ENCODE results near the gene PGLYRP3. TPM values are rescaled to one million over a fixed set of nuclear protein-coding genes. Genes with fewer than 3 reads are reported as not detected.

PGLYRP3 gene
- total and polyA plus RNA-seq, 9 of the 15 experiments (the other 6 are each of a cell fraction or from before 2014, with no cell fraction given), result not detected

DNA sequence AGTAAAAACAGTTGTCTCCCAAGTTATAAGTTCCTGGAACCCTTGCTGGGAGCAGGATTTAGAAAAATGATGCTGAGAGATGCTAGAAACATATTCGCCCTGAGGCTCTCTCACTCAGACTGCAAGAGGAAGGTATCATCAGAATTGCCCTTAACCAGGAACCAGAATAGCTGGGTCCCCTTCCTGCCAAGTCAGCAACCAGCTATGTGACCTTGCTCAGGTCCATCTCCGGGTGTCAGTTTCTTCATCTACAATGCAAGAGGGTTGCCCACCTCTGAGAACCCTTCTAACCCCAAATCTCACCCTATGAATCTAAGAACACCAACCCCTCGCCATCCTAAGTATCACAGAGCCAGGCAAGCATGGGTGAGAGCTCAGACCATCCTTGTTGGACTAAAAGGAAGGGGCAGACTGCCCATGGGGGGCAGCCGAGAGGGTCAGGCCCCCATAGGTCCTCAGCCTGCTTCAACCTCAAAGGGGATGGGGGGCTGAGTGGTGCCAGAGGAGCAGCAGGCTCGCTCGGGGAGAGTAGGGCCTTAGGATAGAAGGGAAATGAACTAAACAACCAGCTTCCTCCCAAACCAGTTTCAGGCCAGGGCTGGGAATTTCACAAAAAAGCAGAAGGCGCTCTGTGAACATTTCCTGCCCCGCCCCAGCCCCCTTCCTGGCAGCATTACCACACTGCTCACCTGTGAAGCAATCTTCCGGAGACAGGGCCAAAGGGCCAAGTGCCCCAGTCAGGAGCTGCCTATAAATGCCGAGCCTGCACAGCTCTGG, 44.5 kb upstream of the PGLYRP3 start (continued):
- TF ChIP-seq, protein P1, sequence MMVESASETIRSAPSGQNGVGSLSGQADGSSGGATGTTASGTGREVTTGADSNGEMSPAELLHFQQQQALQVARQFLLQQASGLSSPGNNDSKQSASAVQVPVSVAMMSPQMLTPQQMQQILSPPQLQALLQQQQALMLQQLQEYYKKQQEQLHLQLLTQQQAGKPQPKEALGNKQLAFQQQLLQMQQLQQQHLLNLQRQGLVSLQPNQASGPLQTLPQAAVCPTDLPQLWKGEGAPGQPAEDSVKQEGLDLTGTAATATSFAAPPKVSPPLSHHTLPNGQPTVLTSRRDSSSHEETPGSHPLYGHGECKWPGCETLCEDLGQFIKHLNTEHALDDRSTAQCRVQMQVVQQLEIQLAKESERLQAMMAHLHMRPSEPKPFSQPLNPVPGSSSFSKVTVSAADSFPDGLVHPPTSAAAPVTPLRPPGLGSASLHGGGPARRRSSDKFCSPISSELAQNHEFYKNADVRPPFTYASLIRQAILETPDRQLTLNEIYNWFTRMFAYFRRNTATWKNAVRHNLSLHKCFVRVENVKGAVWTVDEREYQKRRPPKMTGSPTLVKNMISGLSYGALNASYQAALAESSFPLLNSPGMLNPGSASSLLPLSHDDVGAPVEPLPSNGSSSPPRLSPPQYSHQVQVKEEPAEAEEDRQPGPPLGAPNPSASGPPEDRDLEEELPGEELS (CRISPR knock-in tag; IDR thresholded peaks at IDR 0.05; ENCODE audit: borderline replicate concordance), result no peak
- TF ChIP-seq TOE1 (IDR thresholded peaks at IDR 0.05; ENCODE audit: borderline replicate concordance) (no peak), TOE1 (CRISPR knock-in tag; IDR thresholded peaks at IDR 0.05; ENCODE audit: borderline replicate concordance, low read depth) (no peak)

DNA sequence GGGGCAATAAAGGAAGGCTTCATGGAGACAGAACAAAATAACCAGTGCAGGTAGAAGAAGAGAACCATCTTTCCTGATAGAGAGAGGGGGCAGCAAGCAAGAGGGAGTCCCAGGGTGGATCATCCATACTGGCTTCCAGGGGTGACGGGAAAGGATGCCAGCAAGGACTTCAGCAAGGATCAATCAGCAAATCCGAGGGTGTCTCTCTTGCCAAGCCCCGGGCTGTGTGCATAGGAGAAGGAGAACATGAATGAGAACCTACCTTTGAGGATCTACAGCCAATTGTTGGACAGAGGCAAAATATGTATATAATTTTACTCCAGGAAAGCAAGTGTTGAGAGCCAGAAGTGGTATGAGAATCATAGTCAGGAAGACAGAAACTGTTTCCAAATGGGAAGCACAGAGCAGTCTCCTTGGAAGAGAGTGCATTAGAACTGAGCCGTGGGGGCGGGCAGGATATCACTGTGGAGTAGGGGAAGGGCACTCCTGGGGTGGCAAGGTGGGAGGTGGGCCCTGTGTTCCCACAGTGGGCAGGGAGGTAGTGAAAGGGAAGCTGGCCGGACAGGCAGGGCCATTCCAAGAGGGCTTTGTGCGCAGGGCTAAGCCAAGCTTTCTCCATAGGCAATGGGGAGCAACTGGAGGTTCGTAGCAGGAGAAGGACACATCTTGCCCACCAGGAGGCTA, 43.8 kb upstream of the PGLYRP3 start:
- Histone ChIP-seq H3K27me3 (ENCODE audit: control insufficient read depth in 2 of 2, insufficient read depth in 2 of 2, low read length in 2 of 2) (peaks cover 4 to 41% of the 10 kb centered on the region in 2 experiments; a peak in 4 of 5 replicates), H3K9me1 (ENCODE audit: control insufficient read depth, insufficient read depth, low read length) (no peaks in the 10 kb centered on the region), H4K20me1 (replicated peaks; ENCODE audit: control insufficient read depth, insufficient read depth, low read length) (peaks cover 3% of the 10 kb centered on the region; the same call in 1 of the 2 replicates), H3K4me1 (replicated peaks in 1 of 2; ENCODE audit: control insufficient read depth in 2 of 2, insufficient read depth in 2 of 2, low read length in 2 of 2) (peaks cover 0 to 5% of the 10 kb centered on the region in 2 experiments; a peak in 1 of 5 replicates), H3K4me2 (ENCODE audit: insufficient read depth, low read length) (no peak overlapping the region), H3K9me3 (replicated peaks; ENCODE audit: control insufficient read depth, insufficient read depth, low read depth, low read length) (no peaks in the 10 kb centered on the region), H3K4me3 (no peak overlapping the region), H3K27ac (ENCODE audit: extremely low read depth, low read depth, low read length) (no peak overlapping the region), H3K36me3 (ENCODE audit: control insufficient read depth, insufficient read depth, low read length) (no peaks in the 10 kb centered on the region), H3K9ac (ENCODE audit: insufficient read depth in 1 of 2, low read depth in 2 of 2, low read length in 2 of 2) (no peak overlapping the region), H2AFZ (ENCODE audit: low read depth, low read length) (no peak overlapping the region), H3K79me2 (ENCODE audit: control insufficient read depth, insufficient read depth, low read length) (no peaks in the 10 kb centered on the region)
- ATAC-seq (no peak), FAIRE-seq (no peak), DNase-seq (ENCODE audit: extremely low read depth in 1 of 4, low spot score in 3 of 4) (no peak)
- BruUV-seq (replicated peaks), result no TSS peak
- CTCF ChIA-PET (ENCODE audit: low intra/inter-chr PET ratio), result interaction anchor here (2.0 kb wide), 1 partner anchor 139 kb away, joined by 13 read pairs; no protein-coding TSS in a partner anchor
- 15% methylated on average over 8 of the region's 8 CpGs for WGBS (ENCODE audit: insufficient coverage, low coverage, missing lambda C conversion rate)
- POLR2A ChIA-PET, result interaction anchor here (1.2 to 1.4 kb wide), 2 partner anchors 10 to 258 kb away, joined by 4 read pairs; no protein-coding TSS in a partner anchor
- intact Hi-C loops (cut with micrococcal nuclease), result loop anchor here (10.0 kb wide), 2 partner anchors 408 to 628 kb away; partner anchors contain the start of gene RAB13
- in situ Hi-C loops (cut with MboI), result loop anchor here (10.0 kb wide), 1 partner anchor 398 kb away; no protein-coding TSS in a partner anchor
- TF ChIP-seq NR2F6 (CRISPR knock-in tag; IDR thresholded peaks at IDR 0.05) (no peak), RFX7 (CRISPR knock-in tag; IDR thresholded peaks at IDR 0.05) (no peak), SREBF1 (IDR thresholded peaks at IDR 0.05; ENCODE audit: borderline replicate concordance, low read depth, low read length) (no peak), GTF2F1 (IDR thresholded peaks at IDR 0.05; ENCODE audit: low read depth, low read length) (no peak), SMAD2 (IDR thresholded peaks at IDR 0.05; ENCODE audit: low read depth, low read length) (no peak), ZNF165 (CRISPR knock-in tag; IDR thresholded peaks at IDR 0.05; ENCODE audit: borderline replicate concordance) (no peak), PHTF2 (CRISPR knock-in tag; IDR thresholded peaks at IDR 0.05) (no peak), RBM15 (IDR thresholded peaks at IDR 0.05; ENCODE audit: insufficient read depth, low read length) (no peak)
- TF ChIP-seq, protein P2, sequence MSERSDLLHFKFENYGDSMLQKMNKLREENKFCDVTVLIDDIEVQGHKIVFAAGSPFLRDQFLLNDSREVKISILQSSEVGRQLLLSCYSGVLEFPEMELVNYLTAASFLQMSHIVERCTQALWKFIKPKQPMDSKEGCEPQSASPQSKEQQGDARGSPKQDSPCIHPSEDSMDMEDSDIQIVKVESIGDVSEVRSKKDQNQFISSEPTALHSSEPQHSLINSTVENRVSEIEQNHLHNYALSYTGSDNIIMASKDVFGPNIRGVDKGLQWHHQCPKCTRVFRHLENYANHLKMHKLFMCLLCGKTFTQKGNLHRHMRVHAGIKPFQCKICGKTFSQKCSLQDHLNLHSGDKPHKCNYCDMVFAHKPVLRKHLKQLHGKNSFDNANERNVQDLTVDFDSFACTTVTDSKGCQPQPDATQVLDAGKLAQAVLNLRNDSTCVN (CRISPR knock-in tag; IDR thresholded peaks at IDR 0.05), result no peak
- TF ChIP-seq, protein P3, sequence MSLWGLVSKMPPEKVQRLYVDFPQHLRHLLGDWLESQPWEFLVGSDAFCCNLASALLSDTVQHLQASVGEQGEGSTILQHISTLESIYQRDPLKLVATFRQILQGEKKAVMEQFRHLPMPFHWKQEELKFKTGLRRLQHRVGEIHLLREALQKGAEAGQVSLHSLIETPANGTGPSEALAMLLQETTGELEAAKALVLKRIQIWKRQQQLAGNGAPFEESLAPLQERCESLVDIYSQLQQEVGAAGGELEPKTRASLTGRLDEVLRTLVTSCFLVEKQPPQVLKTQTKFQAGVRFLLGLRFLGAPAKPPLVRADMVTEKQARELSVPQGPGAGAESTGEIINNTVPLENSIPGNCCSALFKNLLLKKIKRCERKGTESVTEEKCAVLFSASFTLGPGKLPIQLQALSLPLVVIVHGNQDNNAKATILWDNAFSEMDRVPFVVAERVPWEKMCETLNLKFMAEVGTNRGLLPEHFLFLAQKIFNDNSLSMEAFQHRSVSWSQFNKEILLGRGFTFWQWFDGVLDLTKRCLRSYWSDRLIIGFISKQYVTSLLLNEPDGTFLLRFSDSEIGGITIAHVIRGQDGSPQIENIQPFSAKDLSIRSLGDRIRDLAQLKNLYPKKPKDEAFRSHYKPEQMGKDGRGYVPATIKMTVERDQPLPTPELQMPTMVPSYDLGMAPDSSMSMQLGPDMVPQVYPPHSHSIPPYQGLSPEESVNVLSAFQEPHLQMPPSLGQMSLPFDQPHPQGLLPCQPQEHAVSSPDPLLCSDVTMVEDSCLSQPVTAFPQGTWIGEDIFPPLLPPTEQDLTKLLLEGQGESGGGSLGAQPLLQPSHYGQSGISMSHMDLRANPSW (CRISPR knock-in tag; IDR thresholded peaks at IDR 0.05), result no peak

Measured in K562 (cell line).